HEK293 (cell line): Measurements from ENCODE around the gene PRPF6.

Experiments
- CTCF ChIA-PET: fragments of 350-600 bp; formaldehyde crosslinking; extraction: SDS; loops from one replicate; lab custom pipeline; 2021; ENCODE audit warnings: antibody characterized with exemption; lab: Yijun Ruan, JAX
- POLR2A ChIA-PET: fragments of 300-600 bp; formaldehyde crosslinking; extraction: SDS; loops from one replicate; lab custom pipeline; 2020; ENCODE audit warnings: antibody characterized with exemption, inconsistent platforms; lab: Yijun Ruan, JAX
- H3K27ac ChIP-seq: fragments of 200-500 bp; sonication (Bioruptor generic); 2 replicates; pipeline ENCODE4 v1.5.1; 2014; ENCODE audit warnings: low read depth, low read length, control low read depth, inconsistent platforms; ENCODE audit errors: extremely low read depth
- H3K36me3 ChIP-seq, 2 experiments: fragments of 200-500 bp in 1 of 2; sonication (Bioruptor generic) in 1 of 2; 1 replicate in 1 of 2; 2 replicates in 1 of 2; pipeline ENCODE4 v1.5.1; 2014 to 2017; ENCODE audit warnings: inconsistent platforms in 2 of 2, low read length in 2 of 2; ENCODE audit not compliant: control insufficient read depth in 2 of 2, insufficient read depth in 1 of 2
- H3K4me1 ChIP-seq: fragments of 200-500 bp; sonication (Bioruptor generic); 2 replicates; pipeline ENCODE4 v1.5.1; 2014; ENCODE audit warnings: mild to moderate bottlenecking, low read length, inconsistent platforms; ENCODE audit not compliant: control insufficient read depth, insufficient read depth
- H3K4me3 ChIP-seq: 2 replicates; pipeline ENCODE4 v1.5.1; 2011; ENCODE audit warnings: low read depth, mild to moderate bottlenecking, control low read depth, low read length, moderate library complexity
- H3K9me3 ChIP-seq: fragments of 200-500 bp; sonication (Bioruptor generic); 2 replicates; pipeline ENCODE4 v1.5.1; 2014; ENCODE audit warnings: low read depth, low read length, inconsistent platforms; ENCODE audit not compliant: control insufficient read depth, insufficient read depth
- GLI2 ChIP-seq: fragments of 450-650 bp; formaldehyde crosslinking; IDR thresholded peaks from 2 replicates; pipeline ENCODE4; 2017; ENCODE audit warnings: missing biosample characterization, missing genetic modification characterization, low read depth, borderline replicate concordance
- GLIS1 ChIP-seq: fragments of 450-650 bp; formaldehyde crosslinking; IDR thresholded peaks from 2 replicates; pipeline ENCODE4 v1.5.1; 2016; ENCODE audit warnings: missing biosample characterization, missing genetic modification characterization
- RBAK ChIP-seq: fragments of 450-650 bp; formaldehyde crosslinking; IDR thresholded peaks from 2 replicates; pipeline ENCODE4 v1.5.1; 2016; ENCODE audit warnings: missing biosample characterization, missing genetic modification characterization
- WT1 ChIP-seq: fragments of 450-650 bp; formaldehyde crosslinking; IDR thresholded peaks from 2 replicates; pipeline ENCODE4 v1.5.1; 2016; ENCODE audit warnings: missing biosample characterization, missing genetic modification characterization
- ZIC2 ChIP-seq: fragments of 450-650 bp; formaldehyde crosslinking; IDR thresholded peaks from 2 replicates; pipeline ENCODE4 v1.5.1; 2016; ENCODE audit warnings: missing biosample characterization, missing genetic modification characterization
- ZNF19 ChIP-seq: fragments of 450-650 bp; formaldehyde crosslinking; IDR thresholded peaks from 2 replicates; pipeline ENCODE4; 2016; ENCODE audit warnings: missing biosample characterization, missing genetic modification characterization, low read depth
- ZNF24 ChIP-seq: fragments of 450-650 bp; formaldehyde crosslinking; IDR thresholded peaks from 2 replicates; pipeline ENCODE4 v1.5.1; 2016; ENCODE audit warnings: missing biosample characterization, missing genetic modification characterization
- ZNF302 ChIP-seq: fragments of 450-650 bp; formaldehyde crosslinking; IDR thresholded peaks from 2 replicates; pipeline ENCODE4 v1.5.1; 2016; ENCODE audit warnings: missing biosample characterization, missing genetic modification characterization, low read depth
- ZNF335 ChIP-seq: fragments of 450-650 bp; formaldehyde crosslinking; conservative IDR thresholded peaks from 2 replicates; pipeline ENCODE4 v1.5.1; 2016; ENCODE audit warnings: missing biosample characterization, missing genetic modification characterization
- ZNF510 ChIP-seq: fragments of 450-650 bp; formaldehyde crosslinking; IDR thresholded peaks from 2 replicates; pipeline ENCODE4 v1.5.1; 2018; ENCODE audit warnings: mild to moderate bottlenecking, missing genetic modification characterization, missing biosample characterization; ENCODE audit not compliant: insufficient replicate concordance
- ZNF560 ChIP-seq: fragments of 450-650 bp; formaldehyde crosslinking; IDR thresholded peaks from 2 replicates; pipeline ENCODE4 v1.5.1; 2017; ENCODE audit warnings: missing biosample characterization, missing genetic modification characterization, borderline replicate concordance
- ZNF596 ChIP-seq: fragments of 450-650 bp; IDR thresholded peaks from 2 replicates; pipeline ENCODE4 v1.5.0; 2018; ENCODE audit warnings: missing biosample characterization, mild to moderate bottlenecking, missing genetic modification characterization, moderate library complexity
- ZNF629 ChIP-seq: fragments of 450-650 bp; formaldehyde crosslinking; IDR thresholded peaks from 2 replicates; pipeline ENCODE4 v1.5.1; 2017; ENCODE audit warnings: missing biosample characterization, missing genetic modification characterization
- ZNF76 ChIP-seq: fragments of 450-650 bp; formaldehyde crosslinking; IDR thresholded peaks from 2 replicates; pipeline ENCODE4; 2016; ENCODE audit warnings: low read depth, missing biosample characterization, missing genetic modification characterization, borderline replicate concordance
- ZSCAN16 ChIP-seq: fragments of 450-650 bp; formaldehyde crosslinking; IDR thresholded peaks from 2 replicates; pipeline ENCODE4 v1.5.1; 2016; ENCODE audit warnings: missing biosample characterization, missing genetic modification characterization
- TF ChIP-seq, protein P1 (sequence below): fragments of 450-650 bp; formaldehyde crosslinking; IDR thresholded peaks from 2 replicates; pipeline ENCODE4 v1.5.1; 2016; ENCODE audit warnings: missing biosample characterization, missing genetic modification characterization
- TF ChIP-seq, protein P2 (sequence below): fragments of 450-650 bp; formaldehyde crosslinking; IDR thresholded peaks from 2 replicates; pipeline ENCODE4; 2016; ENCODE audit warnings: missing biosample characterization, missing genetic modification characterization
- TF ChIP-seq, protein P3 (sequence below): IDR thresholded peaks from 2 replicates; pipeline ENCODE4 v1.6.1; 2011; ENCODE audit warnings: mild to moderate bottlenecking, low read depth, low read length, borderline replicate concordance
- TF ChIP-seq, protein P4 (sequence below): fragments of 450-650 bp; formaldehyde crosslinking; IDR thresholded peaks from 2 replicates; pipeline ENCODE4 v1.5.1; 2016; ENCODE audit warnings: missing biosample characterization, missing genetic modification characterization

The PRPF6 gene

DNA sequence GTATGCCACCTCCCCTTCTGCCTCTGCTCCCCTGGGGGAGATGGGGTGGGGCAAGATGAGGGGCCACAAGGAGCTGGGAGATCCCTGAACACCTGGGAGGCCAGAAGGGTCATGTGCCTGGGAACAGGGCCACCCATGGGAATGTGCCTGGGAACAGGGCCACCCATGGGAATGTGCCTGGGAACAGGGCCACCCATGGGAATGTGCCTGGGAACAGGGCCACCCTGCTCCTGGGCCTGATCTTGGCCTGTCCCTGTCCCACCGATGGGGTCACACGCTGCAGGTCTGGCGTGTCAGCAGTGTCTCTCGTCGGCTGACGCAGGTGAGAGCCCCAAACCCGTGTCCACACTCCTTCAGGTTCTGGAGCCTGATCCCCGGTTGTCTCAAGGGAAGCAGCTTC, 94.0 kb downstream of the PRPF6 start:
- H3K27ac ChIP-seq, result no peak overlapping the region
- POLR2A ChIA-PET, result interaction anchor here (0.8 kb wide), 1 partner anchor 9 kb away, joined by 3 read pairs; no protein-coding TSS in a partner anchor
- TF ChIP-seq GLIS1 (tag by site-specific recombination) (peak; percentile 14; the same call in 1 of the 2 replicates), ZNF335 (tag by site-specific recombination) (no peak)
- TF ChIP-seq, all 188 proteins: peak for 1
- Histone ChIP-seq H3K4me3 (no peak overlapping the region), H3K36me3 (peaks cover 0 to 25% of the 10 kb centered on the region in 2 experiments; a peak in 1 of 3 replicates), H3K4me1 (peaks cover 10% of the 10 kb centered on the region), H3K9me3 (no peaks in the 10 kb centered on the region)
- CTCF ChIA-PET, result no interaction called here

DNA sequence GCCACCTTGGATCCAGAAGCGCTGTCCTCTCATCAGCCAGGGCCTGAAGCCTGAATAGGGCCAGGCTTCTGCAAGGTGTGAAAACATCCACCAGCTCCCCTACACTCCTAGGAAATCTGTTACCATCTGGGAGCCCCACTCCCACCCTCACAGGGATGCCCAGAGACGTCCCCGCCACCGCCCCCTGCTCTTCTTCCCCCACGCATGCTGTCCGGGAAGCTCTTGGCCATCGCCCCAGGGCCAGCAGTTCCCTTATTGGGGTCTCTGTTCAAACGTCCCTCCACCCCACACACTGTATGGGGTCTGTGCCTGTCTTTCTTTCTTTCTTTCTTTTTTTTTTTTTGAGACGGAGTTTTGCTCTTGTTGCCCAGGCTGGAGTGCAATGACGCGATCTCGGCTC, 94.6 kb downstream of the PRPF6 start:
- Histone ChIP-seq H3K36me3 (peaks cover 0 to 25% of the 10 kb centered on the region in 2 experiments; a peak in 1 of 3 replicates), H3K4me1 (peaks cover 10% of the 10 kb centered on the region), H3K4me3 (no peak overlapping the region), H3K9me3 (no peaks in the 10 kb centered on the region), H3K27ac (no peak overlapping the region)
- TF ChIP-seq ZIC2 (no peak), RBAK (tag by site-specific recombination) (no peak), ZNF560 (tag by site-specific recombination) (no peak), ZNF76 (tag by site-specific recombination) (no peak), ZNF302 (tag by site-specific recombination) (no peak), ZNF596 (tag by site-specific recombination) (no peak), GLI2 (tag by site-specific recombination) (no peak), ZNF629 (tag by site-specific recombination) (no peak), ZSCAN16 (tag by site-specific recombination) (no peak), WT1 (tag by site-specific recombination) (no peak), ZNF24 (no peak), ZNF19 (tag by site-specific recombination) (no peak), ZNF510 (no peak)
- TF ChIP-seq, protein P1, sequence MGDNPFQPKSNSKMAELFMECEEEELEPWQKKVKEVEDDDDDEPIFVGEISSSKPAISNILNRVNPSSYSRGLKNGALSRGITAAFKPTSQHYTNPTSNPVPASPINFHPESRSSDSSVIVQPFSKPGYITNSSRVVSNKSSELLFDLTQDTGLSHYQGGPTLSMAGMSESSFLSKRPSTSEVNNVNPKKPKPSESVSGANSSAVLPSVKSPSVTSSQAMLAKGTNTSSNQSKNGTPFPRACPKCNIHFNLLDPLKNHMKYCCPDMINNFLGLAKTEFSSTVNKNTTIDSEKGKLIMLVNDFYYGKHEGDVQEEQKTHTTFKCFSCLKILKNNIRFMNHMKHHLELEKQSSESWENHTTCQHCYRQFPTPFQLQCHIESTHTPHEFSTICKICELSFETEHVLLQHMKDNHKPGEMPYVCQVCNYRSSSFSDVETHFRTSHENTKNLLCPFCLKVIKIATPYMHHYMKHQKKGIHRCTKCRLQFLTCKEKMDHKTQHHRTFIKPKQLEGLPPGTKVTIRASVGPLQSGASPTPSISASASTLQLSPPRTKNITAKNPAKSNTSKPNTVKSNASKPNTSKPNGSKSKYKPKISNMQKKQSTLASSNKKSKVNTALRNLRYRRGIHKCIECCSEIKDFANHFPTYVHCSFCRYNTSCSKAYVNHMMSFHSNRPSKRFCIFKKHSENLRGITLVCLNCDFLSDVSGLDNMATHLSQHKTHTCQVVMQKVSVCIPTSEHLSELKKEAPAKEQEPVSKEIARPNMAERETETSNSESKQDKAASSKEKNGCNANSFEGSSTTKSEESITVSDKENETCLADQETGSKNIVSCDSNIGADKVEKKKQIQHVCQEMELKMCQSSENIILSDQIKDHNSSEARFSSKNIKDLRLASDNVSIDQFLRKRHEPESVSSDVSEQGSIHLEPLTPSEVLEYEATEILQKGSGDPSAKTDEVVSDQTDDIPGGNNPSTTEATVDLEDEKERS (tag by site-specific recombination), result no peak
- TF ChIP-seq, protein P2, sequence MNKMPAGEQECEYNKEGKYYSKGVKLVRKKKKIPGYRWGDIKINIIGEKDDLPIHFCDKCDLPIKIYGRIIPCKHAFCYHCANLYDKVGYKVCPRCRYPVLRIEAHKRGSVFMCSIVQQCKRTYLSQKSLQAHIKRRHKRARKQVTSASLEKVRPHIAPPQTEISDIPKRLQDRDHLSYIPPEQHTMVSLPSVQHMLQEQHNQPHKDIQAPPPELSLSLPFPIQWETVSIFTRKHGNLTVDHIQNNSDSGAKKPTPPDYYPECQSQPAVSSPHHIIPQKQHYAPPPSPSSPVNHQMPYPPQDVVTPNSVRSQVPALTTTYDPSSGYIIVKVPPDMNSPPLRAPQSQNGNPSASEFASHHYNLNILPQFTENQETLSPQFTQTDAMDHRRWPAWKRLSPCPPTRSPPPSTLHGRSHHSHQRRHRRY, result no peak
- TF ChIP-seq, protein P3, sequence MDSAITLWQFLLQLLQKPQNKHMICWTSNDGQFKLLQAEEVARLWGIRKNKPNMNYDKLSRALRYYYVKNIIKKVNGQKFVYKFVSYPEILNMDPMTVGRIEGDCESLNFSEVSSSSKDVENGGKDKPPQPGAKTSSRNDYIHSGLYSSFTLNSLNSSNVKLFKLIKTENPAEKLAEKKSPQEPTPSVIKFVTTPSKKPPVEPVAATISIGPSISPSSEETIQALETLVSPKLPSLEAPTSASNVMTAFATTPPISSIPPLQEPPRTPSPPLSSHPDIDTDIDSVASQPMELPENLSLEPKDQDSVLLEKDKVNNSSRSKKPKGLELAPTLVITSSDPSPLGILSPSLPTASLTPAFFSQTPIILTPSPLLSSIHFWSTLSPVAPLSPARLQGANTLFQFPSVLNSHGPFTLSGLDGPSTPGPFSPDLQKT, result no peak
- TF ChIP-seq, protein P4, sequence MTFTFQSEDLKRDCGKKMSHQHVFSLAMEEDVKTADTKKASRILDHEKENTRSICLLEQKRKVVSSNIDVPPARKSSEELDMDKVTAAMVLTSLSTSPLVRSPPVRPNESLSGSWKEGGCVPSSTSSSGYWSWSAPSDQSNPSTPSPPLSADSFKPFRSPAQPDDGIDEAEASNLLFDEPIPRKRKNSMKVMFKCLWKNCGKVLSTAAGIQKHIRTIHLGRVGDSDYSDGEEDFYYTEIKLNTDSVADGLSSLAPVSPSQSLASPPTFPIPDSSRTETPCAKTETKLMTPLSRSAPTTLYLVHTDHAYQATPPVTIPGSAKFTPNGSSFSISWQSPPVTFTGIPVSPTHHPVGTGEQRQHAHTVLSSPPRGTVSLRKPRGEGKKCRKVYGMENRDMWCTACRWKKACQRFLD, result no peak
- ChIA-PET CTCF (interaction anchor here (0.5 kb wide), 1 partner anchor 66 kb away, joined by 3 read pairs; no protein-coding TSS in a partner anchor), POLR2A (interaction anchor here (0.6 to 0.8 kb wide), 2 partner anchors 10 to 16 kb away, joined by 3 read pairs; no protein-coding TSS in a partner anchor)
